NCI-H2196 treated with DMSO at 0.1 percent for 48 hours (cell line): Measurements from ENCODE around the gene MCEMP1.
"Not testable (repeated sequence)": the region's sequence is repeated elsewhere in the genome, so short reads cannot be mapped to it uniquely, and the experiment has no call there.

ENCODE experiments used
- DNase-seq: peaks from one replicate; lab custom pipeline; 2025; ENCODE audit not compliant: unreplicated experiment; lab: John Stamatoyannopoulos, UW

The MCEMP1 gene

GRCh38 chr19:7643629-7644549 is 33.0 kb upstream of the MCEMP1 start:
- not testable (repeated sequence) for DNase-seq

DNA sequence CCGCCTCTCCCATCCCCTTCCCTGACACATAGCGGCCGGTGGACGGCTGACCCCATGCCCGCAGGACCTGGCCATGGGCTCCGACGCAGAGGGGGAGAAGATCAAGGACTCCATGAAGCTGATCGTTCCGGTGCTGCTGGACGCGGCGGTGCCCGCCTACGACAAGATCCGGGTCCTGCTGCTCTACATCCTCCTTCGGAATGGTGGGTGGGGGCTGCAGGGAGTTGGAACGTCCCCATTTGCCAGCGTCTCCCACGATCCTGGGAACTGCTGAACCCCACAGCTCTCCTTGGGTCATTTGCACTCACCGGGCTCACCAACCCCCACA is 32.4 kb upstream of the MCEMP1 start:
- DNase-seq = no peak

- DNase-seq = no peak
Observed at GRCh38 chr19:7645163-7645562, 31.7 kb upstream of the MCEMP1 start.

GRCh38 chr19:7645656-7646425 is 31.0 kb upstream of the MCEMP1 start:
- no peak for DNase-seq

DNA sequence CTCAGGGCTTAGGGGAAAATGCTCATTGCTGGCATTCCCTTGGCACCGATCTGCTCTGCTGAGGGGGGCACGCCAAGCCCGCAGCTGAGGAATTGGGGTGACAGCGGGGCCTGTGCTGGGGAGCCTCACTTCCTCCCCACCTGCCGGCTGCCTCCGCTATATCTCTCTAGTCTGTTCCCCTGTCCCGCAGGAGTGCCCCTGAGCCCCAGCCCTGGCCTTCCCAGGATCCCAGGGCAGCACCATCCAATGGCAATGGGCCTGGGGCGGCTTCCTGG is 30.5 kb upstream of the MCEMP1 start:
- DNase-seq = no peak

GRCh38 chr19:7647156-7647555 is 29.7 kb upstream of the MCEMP1 start:
- DNase-seq = no peak

- DNase-seq = no peak
Observed at GRCh38 chr19:7648265-7649014, 28.4 kb upstream of the MCEMP1 start.

DNA sequence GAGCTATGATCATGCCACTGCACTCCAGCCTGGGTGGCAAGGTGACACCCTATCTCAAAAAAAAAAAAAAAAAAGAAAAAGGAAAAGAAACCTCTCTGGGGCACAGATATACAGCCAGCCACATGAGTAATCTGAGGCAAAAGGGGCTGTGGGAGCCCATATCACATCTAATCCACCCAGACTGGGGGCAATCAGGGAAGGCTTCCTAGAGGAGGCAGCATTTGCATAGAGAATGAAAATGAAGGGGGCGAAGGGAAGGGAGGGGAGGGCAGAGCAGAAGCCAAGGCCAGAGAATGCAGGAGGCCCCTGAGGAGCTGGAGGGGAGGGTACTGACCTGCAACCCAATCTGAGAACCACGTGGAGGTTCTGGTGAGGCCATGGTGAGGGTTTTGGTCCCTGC is 26.7 kb upstream of the MCEMP1 start:
- DNase-seq = no peak

DNA sequence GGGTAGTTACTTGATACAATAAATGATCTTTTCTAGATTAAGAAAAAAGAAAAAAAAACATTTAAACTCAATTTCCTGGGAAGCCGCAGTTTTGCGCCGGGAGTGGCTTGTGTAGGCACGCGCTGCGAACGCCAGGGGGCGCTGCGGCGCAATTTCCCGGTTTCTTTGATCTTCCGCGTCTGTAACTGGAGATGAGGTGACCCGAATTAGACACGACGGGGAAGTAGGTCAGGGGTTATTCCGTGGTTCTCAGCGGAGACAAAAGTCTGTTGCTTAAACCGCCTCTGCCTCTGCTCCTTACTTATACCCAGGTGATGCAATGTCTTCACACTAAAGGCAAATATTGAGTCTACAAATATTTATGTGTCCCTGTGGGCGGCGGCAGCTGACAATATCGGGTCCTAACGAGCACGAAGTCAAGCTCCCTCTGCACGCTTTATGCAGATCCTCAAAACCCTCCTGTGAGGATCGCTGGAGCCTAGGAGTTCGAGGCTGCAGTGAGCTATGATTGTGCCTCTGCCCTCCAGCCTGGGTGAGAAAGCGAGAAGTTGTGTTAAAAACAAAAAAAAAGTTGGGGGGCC is 24.7 kb upstream of the MCEMP1 start:
- peak; percentile 84 for DNase-seq

- no peak for DNase-seq
Observed at GRCh38 chr19:7654401-7654800, 22.5 kb upstream of the MCEMP1 start.

DNA sequence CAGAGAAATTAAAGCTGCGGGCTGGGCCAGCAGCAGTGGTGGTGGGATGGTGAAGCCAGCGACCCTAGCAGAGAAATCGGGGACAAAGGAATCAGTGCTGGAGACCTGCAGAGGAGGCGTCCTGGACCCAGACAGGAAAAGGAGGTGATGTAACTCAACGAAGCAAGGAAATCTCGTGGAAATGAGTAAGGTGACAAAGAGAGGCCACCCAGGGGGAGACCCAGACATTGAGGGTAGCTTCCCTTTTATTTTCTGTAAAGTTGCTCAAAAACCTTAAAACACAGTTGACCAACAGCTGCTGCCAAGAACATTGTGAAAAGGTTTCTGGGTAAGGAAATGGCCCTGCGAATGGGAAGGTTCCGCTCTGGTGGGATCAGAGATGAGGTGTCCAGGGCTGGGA is 21.3 kb upstream of the MCEMP1 start:
- no peak for DNase-seq

DNA sequence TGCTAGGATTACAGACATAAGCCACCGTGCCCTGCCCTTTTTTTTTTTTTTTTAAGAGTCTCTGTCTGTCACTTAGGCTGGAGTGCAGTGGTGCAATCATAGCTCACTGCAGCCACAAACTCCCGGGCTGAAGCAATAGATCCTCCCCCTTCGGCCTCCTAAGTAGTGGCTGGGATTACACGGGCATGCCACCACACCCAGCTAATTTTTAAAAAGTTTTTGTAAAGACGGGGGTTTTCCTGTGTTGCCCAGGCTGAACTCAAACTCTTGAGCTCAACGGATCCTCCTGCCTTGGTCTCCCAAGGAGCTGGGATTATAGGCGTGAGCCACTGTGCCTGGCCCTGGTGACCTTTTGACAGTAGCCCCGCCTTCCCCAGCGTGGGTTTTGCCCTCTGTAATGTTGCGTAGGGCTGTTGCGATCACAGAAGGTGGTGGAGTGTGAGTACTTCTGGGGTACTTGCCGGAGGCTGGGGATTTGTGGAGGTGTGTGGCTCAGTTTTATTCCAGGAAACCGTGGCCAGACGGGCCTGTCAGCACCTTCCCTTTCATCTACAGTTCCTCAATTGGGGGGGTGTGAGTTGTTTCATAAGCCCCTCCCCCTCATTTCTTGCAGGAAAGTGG is 19.6 kb upstream of the MCEMP1 start:
- no peak for DNase-seq

DNA sequence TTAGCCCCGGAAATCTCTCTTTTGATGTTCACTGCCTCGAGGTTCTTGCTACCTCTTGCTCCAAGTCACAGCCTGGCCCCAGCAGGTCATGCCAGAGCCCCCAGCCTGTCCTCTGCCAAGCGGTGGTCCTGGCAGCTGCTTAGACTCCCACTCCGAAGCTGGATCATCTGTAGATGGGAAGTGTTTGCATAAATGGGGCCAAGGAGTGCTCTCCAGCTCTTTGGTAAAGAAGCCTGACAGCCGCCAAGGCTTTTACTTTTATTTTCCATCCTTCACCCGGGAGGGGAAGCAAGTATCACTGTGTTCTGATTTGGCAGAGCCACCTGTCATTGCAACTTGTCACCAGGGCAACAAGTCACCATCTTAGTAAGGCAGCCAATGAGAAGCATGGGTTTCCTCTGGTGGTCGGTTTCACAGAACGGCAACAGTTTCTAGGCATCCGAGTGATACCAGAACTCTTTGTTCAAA is 18.6 kb upstream of the MCEMP1 start:
- DNase-seq = peak; percentile 9

DNA sequence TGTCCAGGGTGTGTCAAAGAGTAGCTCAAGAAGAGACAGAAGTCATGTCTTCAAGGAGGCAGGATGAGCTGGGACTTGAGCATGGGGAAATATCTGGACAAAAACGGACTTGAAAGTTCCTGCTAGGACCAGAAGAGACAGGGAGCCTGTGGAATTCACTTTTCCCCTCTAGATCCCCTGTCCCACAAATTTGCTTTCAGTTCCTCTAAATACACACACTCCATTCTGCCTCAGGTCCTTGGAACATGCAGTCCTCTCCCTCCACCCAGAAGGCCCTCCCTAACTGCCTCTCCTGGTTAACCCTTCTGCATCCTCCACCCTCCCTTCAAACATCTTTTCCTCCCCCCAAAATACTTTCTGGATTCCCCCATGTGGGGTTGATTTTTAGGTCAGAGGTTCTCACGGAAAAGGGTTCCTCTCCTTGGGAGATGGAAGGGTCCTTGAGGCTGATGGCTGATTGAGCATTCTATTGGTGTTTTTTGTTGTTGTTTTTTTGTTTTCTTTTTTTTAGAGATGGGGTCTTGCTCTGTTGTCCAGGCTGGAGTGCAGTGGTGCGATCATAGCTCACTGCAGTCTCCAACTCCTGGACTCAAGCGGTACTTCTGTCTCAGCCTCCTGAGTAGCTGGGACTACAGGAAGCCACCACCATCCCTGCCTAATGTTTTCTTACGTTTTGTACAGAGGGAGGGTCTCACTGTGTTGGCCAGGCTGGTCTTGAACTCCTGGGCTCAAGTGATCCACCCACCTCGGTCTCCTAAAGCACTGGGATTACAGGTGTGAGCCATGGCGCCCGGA is 14.9 kb upstream of the MCEMP1 start:
- DNase-seq = no peak

DNA sequence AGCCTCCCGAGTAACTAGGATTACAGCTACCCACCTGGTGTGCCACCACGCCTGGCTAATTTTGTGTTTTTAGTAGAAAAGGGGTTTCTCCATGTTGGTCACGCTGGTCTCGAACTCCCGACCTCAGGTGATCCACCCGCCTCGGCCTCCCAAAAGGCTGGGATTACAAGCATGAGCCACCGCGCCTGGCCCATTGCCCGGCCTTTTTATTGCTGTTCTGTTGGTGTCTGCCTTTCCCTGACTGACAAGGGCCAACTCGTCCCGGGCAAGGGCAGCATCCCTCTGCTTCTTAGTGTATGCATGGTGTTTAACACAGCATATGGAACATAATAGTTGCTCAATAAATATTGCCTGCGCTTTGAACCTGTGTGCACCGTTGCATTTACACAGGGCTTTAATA is 14.2 kb upstream of the MCEMP1 start:
- no peak for DNase-seq

DNA sequence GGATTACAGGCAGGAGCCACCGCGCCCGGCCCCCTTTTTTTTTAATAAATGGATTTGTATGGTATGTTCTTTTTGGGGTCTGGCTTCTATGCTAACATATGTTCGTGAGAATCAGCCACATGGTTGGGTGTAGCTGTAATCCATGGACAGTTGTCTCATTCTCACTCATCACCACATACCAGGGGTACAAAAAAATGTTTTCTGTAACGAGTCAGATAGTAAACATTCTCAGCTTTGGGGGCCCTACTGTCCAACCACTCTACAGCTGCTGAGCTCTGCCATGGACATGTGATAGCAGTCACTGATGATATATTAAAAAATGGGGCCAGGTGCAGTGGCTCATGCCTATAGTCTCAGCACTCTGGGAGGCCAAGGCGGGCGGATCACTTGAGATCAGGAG is 13.2 kb upstream of the MCEMP1 start:
- no peak for DNase-seq

- DNase-seq = no peak
Observed at GRCh38 chr19:7665076-7665475, 11.8 kb upstream of the MCEMP1 start.

DNA sequence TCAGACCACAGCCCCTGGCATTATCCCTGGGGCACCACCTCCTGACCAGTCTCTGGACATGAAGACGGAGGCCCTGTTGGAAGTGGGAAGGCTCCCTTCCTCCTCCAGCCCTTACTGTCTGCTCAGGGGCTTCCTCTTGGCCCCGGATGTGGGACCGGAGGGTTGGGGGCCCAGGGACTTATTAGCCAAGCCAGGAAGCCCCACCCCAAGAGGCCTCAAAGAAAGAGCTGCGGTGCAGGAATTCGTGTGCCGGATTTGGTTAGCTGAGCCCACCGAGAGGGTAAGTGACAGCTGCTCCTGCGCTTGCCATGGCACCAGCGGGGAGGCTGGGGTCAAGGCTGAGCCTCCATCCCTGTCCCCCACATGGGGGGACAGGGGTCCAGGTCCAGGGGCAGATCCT is 8.0 kb upstream of the MCEMP1 start, which contains the start of gene RETN:
Gene RETN (plus strand): TSS at position 208 of the 400 bp plus-strand sequence. CDS start 278 bp downstream, outside the sequence.
- DNase-seq = no peak

GRCh38 chr19:7669641-7670040 is 7.2 kb upstream of the MCEMP1 start:
- DNase-seq = no peak

DNA sequence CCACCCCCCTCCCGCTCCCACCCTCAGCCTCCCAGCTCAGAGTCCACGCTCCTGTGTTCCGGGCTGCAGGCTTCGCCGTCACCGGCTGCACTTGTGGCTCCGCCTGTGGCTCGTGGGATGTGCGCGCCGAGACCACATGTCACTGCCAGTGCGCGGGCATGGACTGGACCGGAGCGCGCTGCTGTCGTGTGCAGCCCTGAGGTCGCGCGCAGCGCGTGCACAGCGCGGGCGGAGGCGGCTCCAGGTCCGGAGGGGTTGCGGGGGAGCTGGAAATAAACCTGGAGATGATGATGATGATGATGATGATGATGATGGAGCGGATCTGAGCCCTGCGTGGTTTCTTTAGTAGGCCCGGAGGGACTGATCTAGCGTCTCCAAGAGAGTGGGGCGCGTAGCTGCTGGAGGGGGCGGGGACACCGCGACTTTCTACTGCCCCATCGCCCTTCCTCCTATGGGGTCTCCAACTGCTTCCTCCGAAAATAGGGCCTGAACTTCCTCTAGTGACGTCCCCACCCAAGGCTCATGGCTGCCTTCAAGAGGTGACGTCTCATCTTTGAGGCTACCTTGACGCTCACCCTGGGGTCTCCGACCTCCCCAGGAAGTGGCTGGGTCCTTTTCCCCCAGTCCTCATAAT is 6.6 kb upstream of the MCEMP1 start:
- no peak for DNase-seq
